Upper lobe of left lung (tissue), 4 donors: ENCODE measurements around the gene IFNL2.

ENCODE experiments used
- POLR2A ChIP-seq, 4 donors: fragments of 450-650 bp; IDR thresholded peaks; one replicate each; pipeline ENCODE4 v1.5.1; 2016 to 2017; ENCODE audit warnings: antibody characterized with exemption in 4 of 4, mild to moderate bottlenecking in 2 of 4
- POLR2AphosphoS5 ChIP-seq, 2 donors: sonication (generic); formaldehyde crosslinking; IDR thresholded peaks; one replicate each; pipeline ENCODE4 v1.5.1; 2017; ENCODE audit warnings: antibody characterized with exemption in 2 of 2
- TF ChIP-seq, protein P1 (sequence below), 6 experiments: fragments of 450-650 bp in 4 of 6; fragments of 200-600 bp in 2 of 6; sonication (generic) in 2 of 6; IDR thresholded peaks; one replicate each; pipeline ENCODE4 v1.5.1; 2016 to 2019; ENCODE audit warnings: antibody characterized with exemption in 6 of 6

- TF ChIP-seq, protein P1, sequence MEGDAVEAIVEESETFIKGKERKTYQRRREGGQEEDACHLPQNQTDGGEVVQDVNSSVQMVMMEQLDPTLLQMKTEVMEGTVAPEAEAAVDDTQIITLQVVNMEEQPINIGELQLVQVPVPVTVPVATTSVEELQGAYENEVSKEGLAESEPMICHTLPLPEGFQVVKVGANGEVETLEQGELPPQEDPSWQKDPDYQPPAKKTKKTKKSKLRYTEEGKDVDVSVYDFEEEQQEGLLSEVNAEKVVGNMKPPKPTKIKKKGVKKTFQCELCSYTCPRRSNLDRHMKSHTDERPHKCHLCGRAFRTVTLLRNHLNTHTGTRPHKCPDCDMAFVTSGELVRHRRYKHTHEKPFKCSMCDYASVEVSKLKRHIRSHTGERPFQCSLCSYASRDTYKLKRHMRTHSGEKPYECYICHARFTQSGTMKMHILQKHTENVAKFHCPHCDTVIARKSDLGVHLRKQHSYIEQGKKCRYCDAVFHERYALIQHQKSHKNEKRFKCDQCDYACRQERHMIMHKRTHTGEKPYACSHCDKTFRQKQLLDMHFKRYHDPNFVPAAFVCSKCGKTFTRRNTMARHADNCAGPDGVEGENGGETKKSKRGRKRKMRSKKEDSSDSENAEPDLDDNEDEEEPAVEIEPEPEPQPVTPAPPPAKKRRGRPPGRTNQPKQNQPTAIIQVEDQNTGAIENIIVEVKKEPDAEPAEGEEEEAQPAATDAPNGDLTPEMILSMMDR (IDR thresholded peaks at IDR 0.05): no peak
- TF ChIP-seq POLR2AphosphoS5 (IDR thresholded peaks at IDR 0.05) (no peak), POLR2A (IDR thresholded peaks at IDR 0.05) (no peak)
Measured at GRCh38 chr19:39251846-39252245, 16.4 kb upstream of the IFNL2 start.
